GM15510 (cell line): ENCODE data around the gene ADAMTSL1.

ENCODE experiments used
- POLR2A ChIP-seq: IDR thresholded peaks from 3 replicates; pipeline ENCODE4 v1.6.1; 2011; ENCODE audit warnings: borderline replicate concordance; ENCODE audit not compliant: insufficient read length; ENCODE audit errors: extremely low read depth

Gene ADAMTSL1, protein sequence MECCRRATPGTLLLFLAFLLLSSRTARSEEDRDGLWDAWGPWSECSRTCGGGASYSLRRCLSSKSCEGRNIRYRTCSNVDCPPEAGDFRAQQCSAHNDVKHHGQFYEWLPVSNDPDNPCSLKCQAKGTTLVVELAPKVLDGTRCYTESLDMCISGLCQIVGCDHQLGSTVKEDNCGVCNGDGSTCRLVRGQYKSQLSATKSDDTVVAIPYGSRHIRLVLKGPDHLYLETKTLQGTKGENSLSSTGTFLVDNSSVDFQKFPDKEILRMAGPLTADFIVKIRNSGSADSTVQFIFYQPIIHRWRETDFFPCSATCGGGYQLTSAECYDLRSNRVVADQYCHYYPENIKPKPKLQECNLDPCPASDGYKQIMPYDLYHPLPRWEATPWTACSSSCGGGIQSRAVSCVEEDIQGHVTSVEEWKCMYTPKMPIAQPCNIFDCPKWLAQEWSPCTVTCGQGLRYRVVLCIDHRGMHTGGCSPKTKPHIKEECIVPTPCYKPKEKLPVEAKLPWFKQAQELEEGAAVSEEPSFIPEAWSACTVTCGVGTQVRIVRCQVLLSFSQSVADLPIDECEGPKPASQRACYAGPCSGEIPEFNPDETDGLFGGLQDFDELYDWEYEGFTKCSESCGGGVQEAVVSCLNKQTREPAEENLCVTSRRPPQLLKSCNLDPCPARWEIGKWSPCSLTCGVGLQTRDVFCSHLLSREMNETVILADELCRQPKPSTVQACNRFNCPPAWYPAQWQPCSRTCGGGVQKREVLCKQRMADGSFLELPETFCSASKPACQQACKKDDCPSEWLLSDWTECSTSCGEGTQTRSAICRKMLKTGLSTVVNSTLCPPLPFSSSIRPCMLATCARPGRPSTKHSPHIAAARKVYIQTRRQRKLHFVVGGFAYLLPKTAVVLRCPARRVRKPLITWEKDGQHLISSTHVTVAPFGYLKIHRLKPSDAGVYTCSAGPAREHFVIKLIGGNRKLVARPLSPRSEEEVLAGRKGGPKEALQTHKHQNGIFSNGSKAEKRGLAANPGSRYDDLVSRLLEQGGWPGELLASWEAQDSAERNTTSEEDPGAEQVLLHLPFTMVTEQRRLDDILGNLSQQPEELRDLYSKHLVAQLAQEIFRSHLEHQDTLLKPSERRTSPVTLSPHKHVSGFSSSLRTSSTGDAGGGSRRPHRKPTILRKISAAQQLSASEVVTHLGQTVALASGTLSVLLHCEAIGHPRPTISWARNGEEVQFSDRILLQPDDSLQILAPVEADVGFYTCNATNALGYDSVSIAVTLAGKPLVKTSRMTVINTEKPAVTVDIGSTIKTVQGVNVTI (N-terminal part only)

DNA sequence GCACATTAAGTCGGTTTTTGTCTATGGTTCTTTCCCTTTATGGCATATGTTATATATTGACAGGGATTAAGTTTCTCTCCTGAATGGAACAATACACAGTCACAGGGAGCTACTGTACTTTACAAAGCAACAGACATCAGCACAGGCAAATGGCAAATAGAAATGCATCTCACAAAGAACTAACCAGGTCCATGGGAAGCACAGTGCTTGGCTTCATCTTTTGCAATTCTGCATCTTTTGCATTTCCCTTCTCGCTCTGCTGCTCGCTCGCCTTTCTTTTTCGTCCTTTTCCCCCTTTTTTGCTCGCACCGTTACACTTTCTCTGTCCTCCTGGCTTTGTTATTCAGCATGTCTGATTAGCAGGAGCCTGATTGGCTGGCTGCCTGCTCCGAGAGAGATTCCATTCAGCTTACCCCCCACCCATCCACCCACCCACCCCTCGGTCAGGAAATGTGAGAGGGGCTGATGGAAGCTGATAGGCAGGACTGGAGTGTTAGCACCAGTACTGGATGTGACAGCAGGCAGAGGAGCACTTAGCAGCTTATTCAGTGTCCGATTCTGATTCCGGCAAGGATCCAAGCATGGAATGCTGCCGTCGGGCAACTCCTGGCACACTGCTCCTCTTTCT, at the start of gene ADAMTSL1:
Gene ADAMTSL1, plus strand, starts transcription at position 502 of the 628 bp plus-strand sequence. Its CDS starts 80 bp downstream, at position 582.
- no peak for TF ChIP-seq POLR2A

DNA sequence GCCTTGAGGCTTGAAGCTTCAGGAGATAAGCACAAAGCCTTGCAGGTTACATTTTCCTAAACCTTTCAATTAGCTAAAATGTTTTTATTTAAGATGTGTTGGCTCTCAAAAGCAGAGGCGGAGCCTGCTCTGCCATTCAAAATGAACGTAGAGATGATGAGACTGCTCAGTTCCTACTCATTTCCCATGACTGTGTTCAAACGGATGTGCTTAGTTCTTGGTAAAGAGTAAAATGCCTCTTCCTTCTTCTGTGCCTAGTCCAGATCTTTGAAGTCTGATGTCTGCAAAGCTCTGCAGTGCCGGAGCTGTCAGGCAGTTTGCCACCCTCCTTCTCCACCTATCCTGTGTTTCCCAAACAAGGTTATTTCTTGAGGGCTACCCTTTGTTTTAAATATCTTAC, 46.3 kb upstream of the ADAMTSL1 start:
- no peak for TF ChIP-seq POLR2A

DNA sequence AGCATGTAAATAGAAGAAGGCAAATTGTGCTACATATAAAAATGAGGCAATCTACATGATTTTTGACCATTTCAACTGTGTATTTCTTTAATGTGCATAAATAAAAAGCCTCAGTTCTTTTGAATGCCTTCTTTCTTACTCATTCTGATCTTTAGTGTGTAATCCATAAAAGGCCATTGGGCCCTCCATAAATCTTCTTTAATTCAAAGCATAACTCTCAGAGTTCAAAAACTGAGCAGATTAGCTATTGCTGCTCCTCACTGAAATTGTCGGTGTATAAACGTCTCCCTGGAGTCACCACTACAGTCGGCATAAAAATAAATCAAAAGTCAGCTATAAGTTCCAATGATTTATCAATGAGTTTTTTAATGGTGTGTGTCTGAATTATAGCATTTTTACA, 45.3 kb upstream of the ADAMTSL1 start:
- no peak for TF ChIP-seq POLR2A

DNA sequence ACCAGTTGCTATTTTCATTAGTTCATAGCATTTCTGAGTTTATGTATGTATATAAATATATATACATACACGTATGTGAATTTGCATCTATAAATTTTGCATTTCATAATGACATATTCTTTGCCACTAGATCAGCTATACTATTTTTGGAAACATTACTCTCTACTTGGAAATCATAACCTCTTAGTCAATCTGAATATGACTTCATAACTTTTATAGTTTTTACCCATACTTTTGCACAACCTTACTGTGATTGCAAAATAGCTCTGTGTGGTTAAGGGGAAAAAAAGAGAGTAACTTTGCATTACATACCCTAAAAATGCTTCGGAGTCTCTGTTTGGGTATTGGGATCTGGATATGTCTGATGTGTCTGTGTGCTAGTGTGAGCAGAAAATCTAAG, 44.9 kb upstream of the ADAMTSL1 start:
- TF ChIP-seq POLR2A, result no peak

DNA sequence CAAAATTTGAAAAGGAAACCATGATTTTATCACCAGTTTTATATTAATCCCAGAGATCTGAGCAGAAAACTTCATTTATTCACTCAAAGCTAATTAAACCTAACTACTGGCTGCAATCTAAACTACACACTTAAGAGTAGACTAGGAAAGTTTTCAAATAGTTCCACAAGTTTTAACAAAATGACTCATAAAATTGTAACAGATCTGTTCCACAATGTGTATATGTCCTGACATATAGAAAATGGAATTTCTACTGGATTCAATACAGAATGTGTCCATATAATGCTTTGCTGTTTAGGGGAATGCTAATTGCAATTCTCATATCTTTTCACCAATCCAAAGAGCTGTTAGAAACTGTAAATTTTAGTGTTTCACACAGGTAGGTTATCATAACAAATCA, 40.3 kb upstream of the ADAMTSL1 start:
- TF ChIP-seq POLR2A, result no peak

DNA sequence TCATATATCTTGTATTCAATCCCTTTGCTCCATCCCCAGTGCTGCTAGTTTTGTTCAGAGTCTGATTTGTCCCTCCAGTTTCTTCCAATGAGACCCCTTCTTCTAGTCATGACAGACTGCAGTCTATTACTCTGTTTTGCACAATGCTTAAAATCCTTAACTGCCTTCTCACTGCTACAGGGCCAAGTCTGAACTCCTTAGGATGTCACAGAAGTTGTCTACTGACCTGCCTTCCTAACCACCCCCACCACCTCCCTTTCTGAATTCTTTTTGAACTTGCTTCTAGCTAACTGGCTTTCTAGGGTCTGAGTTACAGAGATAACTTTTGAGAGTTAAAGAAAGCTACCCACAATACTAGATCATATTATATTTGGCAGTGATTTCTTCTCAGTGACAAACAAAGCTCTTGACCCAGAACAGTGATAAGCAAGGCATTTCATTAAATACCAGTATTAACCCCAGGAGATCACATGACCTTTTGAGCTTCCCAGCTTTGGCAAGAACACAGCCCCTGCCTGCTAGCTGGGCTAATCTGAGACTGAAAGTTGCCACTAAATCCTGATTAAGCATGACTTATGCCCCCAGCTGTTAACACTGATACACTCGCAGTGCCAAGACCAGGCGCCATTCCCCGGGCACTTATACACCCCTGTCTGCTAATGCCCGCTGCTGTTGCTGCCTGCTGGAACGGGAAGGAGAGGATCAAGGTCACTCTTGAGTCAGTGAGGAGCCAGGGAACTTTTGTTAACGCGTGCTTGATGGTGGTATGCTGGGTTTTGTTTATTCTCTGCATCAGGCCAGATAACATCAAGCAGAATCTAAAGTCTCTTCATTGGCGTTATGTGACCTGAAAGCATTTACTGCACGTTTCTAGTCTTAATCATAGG, 36.4 kb upstream of the ADAMTSL1 start:
- TF ChIP-seq POLR2A, result no peak

DNA sequence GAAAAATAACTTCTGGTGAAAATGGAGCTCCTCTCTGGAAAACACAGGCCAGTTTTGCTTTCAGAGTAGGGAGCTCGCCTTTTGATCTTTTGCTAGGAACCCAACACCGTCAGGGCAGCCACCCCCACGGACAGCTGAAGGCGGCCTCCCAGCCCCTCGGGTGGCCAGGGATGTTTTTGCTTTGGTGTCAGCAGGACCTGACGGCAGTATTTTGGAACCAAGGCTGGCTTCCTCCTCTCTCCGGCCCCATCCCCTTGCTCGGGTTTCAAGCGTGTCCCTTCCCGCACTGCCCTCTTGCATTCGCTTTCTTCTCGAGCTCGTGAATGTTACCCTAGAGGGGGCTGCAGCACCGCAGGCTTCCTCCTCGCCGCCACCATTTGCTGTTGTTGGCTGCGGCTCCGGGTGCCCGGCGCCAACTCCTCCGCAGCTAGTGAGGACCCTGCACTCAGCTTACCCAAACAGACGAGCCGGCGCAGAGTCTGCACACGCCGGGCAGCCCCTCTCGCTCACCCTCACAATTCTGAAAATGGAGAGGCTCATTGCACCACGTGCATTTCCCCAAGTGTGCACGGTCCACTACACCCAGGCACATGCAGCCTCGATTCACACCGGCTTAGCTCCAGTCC, 35.5 kb upstream of the ADAMTSL1 start:
- TF ChIP-seq POLR2A, result no peak

DNA sequence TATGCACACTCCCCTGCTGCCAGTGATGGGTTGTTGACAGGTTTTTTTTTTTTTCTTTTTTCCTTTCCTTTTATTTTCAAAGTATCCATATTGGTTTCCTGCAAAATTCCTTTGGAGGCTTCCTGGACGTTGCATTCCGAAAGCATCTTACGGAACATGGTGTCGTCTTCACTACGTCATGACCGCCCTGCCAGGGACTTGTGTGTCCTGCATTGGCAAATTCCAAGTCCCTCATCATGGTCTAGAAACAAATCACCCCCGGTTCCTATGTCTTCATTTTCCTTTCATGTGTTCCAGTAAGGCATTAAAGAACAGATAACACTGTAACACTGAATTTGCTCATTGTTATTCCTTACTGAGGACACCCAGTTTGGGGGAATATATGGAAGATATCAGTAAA, 35.0 kb upstream of the ADAMTSL1 start:
- no peak for TF ChIP-seq POLR2A

DNA sequence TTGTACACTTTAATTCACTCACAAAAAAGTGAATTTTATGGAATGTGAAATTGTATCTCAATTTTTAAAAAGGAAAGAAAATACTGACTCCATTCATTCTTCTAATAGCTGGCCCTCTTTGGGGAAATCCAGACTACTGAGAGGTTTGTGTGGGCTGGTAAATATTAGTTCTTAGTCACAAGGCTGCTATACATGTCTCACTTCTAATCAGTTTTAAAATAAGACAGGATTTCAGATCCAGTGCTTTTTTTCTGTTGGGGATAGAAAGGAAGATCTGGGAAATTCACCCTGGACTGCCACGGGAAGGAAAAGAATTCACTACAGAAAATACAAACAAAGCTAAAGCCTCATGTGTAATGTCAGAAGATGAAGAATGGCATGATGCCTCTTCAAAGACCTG, 32.7 kb upstream of the ADAMTSL1 start:
- TF ChIP-seq POLR2A, result no peak

DNA sequence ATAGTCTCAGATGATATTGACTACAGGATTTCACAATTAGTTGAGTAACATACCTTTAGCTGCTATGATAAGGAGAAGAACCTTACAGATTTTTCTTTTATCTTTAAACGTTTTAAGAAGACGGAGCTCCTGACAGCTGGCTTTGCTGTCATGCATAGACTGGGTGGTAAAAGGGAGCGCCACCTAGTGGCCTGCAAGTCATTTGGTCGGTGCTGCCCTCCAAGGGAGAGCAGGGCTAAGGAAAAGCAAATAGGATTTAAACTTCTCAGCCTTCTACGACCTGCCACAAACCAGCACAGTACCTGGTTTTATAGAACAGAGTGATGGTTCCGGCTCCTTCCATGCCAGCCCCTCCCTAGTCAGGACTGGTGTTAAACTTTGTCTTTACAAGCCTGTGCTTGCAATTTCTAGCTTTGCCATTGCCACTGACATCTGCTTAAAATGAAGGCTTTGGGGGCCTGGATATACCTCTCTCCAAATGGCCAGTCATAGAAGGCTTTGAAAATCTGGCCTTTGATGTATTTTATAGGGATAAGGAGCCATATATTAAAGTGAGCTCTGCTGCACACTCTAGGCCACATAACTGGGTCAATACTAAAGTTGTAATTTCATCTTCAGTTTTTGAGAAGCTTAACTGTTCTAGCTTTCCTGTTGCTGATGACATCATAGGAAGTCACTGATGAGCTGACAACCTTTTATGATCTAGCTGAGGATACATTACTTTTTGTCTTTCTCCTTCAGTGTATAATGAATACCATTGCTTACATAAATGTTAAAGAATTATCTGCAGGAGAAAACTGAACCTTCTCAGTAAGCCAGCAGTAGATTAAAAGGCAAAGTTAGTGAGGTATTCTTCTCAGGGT, 31.1 kb upstream of the ADAMTSL1 start:
- no peak for TF ChIP-seq POLR2A

DNA sequence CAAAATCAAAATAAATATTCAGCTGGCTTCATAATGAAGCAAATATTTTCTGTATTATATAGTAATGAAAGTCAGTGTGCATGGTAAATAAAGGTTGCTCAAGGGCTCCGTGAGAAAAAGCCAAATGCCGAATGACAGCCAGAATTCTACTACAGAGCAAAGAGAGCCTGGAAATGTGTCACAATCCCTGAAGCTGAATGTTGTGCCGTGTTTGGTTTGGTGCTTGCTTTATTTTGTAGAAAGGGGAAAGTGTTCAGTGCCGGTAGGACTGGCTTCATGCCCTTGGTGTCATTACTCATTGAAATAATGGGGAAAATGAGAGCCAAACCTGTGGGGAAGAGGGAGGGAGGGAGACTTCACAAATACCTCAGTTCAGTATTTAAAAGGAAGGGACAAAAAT, 26.8 kb upstream of the ADAMTSL1 start:
- TF ChIP-seq POLR2A, result no peak

DNA sequence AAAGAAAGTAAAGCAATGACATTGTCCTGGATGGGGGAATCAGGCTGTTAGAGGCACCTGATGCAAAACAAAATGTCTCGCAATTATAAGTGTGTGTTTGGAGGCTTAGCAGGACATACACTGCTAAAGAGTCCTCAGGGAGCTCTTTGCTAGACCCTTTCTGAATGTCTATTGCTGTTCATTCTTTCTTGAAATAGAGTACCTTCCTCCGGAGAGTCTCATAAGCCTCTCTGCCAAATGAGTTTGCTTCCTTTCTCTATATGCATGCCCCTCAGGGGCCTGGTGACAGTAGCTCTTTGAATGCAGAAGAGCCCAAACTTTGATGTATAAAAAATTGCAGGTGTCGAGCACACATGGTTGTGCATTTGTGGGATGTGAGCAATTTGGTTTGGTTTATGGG, 26.4 kb upstream of the ADAMTSL1 start:
- TF ChIP-seq POLR2A, result no peak
